Stimulated activated CD8-positive, alpha-beta memory T cell treated with anti-CD3 and anti-CD28 coated beads, Interleukin-7, amount 100 ng/mL, for 24 hours (primary cell): ENCODE results near the gene EVL.
"Not testable (repeated sequence)": the region's sequence is repeated elsewhere in the genome, so short reads cannot be mapped to it uniquely, and the experiment has no call there.

Experiments
- DNase-seq: peaks from one replicate; pipeline ENCODE4 v3.0.0-alpha.2; 2020; ENCODE audit warnings: low read depth

The EVL gene

DNA sequence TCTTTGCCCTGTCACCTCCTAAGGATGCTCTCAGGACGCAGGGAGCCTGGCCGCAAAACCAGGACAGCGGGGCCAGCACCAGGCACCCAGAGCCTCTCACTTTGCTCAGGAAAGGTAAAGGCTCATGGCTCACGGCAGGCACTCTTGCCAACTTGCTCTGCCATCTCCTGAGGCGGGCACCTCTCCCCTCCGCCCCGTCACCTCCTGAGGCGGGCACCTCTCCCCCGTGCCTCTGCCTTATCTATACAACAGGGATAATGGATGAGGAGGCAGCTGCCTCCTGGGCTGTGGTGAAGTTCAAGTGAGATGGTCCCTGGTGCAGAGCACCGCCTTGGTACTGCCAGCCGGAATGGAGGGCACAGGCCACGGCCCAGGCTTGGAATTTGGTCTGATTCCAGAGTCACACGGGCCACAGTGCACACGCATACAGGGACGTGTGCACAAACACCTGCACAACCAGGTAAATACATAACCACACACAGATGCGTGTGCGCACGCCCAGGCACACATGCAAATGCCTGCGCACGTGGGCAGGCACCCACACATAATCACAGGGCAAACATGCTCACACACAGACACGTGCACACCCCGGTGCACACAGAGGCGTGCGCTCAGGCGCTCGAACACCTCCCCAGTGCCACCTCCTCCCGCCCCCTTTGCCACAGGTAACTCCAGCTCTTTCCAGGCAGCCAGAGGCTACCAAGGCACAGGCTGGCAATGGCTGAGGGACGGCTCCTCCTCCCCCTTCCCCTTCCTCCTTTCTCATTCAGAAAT, 82.7 kb downstream of the EVL start:
- no peak for DNase-seq

DNA sequence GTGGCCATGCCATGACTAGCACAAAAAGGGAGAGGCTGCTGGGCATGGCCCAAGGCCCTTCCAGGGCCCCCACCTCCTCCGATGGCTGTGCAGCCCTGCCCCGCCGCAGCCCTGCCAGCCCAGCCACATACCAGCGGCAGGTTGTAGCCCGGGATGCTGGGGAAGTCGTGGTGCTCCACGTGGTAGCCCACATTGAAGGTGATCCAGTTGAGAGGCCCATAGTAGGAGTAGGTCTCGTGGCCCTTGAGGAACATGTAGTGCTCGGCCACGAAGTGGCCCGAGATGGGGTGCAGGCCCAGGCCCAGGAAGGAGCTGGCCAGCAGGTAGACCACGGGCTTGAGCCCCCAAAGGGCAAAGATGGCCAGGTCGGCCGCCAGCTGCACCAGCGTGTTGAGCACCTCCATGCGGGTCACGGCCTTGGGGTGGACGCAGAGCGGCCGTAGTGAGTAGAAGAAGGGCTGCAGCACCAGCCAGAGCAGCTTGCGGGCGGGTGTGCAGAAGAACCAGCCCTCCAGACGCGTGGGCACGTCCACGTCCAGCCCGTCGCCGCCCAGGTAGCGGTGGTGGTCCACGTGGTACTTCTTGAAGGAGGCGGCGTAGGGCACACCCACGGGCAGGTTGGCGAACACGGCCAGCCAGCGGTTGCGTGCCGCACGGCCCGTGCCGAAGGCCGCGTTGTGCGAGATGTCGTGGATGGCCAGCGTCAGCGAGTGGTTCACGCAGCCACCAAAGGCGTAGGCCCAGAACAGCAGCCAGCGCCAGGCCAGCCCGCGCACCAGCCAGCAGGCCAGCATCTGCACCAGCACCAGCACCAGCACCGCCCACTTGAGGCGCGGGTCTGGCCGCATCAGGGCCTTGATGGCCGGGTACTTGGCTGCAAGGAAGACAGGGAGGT, 83.9 kb downstream of the EVL start:
- DNase-seq = no peak

DNA sequence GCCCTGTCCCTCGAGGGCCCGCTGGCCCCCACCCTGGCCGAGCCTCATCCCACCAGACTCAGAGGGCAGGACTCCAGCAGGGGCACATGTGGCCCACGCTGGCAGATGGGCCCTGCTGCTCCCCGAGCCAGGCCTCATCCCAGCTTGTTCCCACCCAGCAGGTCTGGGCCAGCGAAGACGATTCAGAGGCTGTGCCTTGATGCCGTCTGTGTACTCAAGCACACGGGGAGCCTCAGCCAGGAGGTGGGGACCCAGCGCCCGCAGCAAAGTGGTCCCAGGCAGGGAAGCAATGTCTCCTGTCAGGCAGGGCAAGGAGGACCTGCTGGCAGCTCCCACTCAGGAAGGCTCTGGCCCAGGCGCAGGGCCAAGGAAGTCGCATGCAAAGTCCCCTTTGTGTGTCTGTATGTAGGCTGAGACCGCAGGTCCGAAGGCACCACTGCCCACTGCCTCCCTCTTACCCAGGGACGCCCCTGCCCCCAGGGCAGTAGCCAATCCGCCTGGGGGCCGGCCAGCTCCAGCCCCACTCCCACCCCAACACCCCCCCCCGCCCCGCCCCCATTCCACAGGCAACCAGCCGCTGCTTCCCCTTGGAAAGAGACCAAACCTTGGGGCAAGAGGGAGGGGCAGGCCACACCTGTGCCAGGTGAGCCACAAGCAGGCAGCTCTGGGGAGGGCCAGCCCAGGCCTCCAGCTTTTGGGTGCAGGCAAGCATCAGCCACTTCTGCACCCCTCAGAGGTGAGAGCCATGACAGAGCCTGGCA, 84.8 kb downstream of the EVL start:
- no peak for DNase-seq

DNA sequence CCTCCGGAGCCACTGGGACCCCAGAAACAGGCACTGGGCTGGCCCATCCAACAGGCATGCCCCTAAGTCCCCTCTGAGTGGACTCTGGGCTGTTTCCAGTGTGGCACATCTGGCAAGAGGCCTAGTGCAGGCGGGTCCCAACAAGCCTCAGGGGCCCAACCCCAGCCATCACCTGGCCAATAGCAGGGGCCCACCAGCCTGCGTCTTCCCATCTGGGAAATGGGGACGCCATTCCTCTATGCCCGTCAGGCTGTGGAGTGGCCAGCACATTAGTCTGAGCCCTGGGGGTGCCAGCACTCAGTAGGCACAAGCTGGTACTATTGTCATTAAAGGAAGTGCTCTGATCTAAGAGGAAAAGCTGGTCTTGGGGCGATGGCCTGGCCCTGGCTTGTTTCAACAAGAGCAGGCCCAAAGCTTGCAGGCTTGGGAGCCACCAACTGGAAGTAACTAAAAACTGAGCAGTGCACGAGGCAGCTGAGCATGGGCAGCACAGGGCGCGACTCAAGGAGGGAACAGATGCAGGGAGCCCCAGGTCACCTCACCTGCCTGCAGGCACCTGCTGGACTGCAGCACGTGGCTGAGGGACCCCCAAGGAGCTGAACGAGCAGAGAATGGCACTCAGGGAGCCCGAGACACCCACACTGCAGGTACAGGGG, 85.8 kb downstream of the EVL start:
- no peak for DNase-seq

DNA sequence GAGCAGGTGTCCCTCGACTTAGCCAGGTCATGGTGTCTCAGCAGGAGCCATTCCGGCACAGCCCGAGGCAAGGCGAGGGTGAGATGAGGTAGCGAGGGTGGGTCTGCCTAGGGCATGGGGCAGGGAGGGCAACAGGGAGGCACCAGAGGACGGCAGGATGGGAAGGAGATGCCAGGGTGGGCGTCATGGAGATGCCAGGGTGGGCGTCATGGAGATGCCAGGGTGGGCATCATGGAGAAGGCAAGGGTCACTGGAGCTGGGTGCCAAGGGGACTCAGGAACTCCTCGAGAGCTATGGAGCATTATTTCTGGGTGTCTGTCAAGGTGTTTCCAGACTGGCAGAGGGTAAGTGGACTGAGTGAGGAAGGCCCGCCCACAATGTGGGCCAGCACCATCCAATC, 86.9 kb downstream of the EVL start:
- DNase-seq = no peak

DNA sequence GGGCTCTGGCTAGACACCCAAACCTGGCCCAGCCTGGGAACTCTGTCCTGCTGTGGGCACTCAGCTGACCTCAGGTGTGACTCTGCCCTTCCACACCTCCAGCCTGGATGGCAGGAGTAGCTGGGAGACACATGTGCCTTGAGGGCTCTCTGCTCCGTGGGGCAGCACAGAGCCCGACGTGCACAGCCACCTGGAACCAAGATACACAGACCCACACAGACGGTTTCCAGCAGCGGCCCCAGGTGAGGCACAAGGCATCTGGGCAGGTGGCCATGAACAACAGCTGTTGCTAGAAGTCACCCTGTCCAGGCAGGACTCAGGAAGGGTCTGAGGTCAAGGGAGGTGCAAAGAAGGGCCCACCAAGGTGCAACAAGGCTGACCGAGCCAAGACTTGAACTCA, 88.3 kb downstream of the EVL start:
- DNase-seq = no peak

DNA sequence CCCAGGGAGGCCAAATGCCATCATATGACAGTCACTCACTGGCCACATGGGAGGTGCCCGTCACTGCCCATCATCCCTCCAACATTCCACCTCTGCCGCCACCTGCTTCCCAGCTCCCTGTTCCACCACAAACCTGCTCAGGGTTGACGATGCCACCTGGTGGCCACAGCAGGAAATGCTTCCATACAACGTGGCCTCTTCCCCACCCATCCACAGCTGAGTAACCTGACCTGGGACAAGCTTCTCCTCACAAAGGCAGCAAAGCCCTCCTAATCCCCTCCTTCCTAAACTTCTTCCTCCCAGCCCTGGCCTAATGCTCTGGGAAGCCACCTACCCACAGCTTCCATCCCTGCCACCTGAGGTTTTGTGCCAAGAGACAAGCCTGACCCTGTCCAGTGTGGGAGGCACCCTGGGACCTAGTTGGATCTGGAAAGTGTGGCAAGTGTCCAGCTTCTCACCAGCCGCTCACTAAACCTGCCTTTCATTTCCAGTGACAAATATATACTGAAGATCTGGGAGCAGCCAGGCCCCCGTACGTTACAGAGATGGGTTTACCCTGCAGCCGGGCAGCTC, 89.9 kb downstream of the EVL start:
- no peak for DNase-seq

DNA sequence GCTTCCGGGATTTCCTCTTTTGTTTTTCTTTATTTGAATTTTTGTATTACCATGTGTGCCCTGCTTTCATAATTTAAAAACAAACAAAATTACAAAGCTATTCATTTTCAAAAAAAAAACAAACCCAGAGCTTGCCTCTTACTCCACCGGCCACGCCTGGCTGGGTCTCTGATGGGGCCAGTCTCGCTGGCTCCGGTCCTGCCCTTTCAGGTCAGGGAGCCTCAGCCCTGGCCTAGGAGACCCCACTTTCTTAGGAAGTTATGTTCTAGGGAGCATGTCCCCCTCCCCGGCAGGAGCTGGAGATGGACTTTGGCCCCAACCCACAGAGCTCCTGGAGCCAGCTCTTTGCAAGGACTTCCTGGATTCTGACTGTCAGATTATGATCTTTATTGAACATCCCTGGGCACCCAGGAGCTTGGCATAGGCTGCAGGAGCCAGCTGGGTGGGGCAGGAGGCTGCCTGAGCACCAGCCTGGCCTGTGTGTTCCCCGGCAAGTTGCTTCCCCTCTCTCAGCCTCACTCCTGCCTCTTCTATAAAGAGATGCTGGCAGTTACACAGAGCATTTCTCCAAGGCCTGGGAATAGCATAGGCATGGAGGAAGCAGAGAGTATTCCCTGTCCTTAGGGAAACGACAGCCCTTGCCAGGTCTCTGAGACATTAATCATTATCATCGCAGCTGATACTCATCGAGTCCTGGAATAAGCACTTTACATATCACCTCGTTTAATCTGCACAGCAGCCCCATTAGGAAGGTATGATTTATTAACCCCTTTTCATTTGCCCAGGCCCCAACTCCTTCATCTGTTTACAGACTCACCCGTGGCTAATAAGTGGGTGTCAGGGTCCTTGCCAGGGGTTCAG, 90.8 kb downstream of the EVL start:
- DNase-seq = no peak

DNA sequence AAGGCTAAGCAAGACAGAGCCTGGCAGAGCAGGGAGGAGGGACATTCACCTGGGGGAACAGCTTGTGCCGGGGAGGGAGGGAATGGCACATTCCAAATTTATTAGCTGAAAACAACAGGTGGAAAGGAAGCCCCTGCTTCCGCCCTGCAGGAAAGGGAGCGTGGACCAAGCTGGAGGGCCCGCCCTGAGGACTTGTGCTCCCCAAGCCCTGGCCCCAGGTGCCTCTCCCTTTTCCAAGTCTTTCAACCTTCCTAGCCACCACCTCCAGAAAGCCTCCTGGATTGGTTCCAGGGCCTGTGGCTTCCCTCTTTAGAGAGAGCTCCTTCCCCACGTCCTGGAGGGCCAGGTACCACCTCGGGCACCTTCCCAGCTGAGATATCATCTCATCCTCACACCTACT, 91.6 kb downstream of the EVL start:
- DNase-seq = no peak

DNA sequence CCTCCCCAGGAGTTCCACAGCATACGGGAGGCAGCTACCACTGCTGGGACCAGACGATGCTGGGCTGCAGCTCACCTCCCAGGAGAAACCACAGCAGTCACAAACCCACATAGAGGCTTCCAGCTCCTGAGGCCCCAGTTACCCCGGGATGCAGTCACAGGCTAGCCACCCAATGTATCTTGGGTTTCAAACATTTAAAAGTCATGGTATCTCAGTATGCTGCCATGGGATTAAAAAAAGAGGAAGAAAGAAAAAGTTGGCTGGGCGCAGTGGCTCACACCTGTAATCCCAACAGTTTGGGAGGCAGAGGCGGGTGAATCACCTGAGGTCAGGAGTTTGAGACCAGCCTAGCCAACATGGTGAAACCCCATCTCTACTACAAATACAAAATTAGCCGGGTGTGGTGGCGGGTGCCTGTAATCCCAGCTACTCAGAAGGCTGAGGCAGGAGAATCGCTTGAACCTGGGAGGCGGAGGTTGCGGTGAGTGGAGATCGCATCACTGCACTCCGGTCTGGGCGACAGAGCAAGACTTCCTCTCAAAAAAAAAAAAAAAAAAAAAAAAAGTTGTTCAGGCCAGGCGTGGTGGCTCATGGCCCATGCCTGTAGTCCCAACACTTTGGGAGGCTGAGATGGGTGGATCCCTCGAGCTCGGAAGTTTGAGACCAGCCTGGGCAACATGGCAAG, 92.5 kb downstream of the EVL start:
- DNase-seq = not testable (repeated sequence)

DNA sequence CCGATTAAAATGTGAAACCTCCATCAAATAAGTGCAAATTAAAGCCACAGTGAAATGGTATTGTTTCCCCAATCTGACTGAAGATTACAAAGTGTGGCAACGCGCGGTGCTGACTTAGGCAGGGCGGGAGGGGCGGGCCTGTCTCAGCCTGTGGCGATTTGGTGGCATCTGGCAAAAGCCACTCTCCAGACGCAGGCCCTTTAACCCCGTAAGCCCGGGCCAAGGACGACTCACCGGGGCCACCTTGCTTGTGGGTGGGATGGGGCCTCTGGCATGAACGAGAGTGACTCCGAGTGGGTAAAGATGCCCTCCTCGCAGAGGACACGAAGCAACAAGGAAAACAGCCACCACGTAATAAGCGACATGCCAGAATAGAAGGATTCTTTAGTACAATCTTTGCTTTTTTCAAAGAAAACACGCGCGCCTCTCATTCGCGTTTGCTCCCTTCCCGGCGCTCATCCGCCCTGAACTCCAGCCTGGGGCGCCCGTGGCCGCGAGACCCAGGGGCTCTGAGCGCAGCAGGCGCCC, 93.4 kb downstream of the EVL start:
- no peak for DNase-seq

DNA sequence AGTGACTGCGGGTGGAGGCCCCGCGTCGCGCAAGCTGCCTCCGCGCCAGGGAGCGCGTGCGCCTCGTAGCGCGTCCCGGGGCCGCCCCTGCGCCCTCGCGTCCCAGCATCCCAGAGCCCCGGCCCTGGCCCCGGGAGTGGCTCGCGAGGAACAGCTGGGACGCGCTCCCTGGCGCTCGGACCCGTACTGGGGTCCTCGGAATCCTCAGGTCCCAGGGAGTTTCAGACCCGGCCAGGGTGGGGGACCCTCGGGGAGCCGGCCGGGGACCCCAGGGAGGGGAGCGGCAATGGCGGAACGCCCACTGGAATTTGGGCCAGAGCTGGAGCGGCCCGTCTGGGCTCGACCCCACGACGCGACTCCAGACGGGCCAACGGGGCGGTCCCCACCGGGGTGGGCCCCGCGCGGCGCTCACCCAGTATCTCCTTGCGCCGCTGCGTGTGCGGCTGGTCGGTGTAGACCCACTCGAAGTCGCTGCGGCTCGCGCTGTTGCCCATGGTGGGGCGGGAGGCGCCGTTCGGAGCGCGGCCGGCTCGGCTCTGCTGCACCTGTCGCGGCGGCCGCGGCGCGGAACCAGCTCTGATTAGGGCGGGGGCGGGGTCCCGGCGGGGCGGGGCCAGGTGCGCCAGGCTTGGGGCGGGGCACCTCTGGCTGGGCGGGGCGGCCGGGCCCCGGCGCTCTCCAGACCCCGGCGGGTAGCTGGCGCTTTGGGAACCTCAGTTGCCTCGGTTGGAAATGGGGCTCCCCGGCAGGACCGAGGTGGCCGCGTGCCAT, 94.1 kb downstream of the EVL start, which contains the start of gene DEGS2:
Gene DEGS2, minus strand, starts transcription at position 552 of the 771 bp plus-strand sequence. Its CDS starts 58 bp downstream, at position 494.
- peak; percentile 31 for DNase-seq

DNA sequence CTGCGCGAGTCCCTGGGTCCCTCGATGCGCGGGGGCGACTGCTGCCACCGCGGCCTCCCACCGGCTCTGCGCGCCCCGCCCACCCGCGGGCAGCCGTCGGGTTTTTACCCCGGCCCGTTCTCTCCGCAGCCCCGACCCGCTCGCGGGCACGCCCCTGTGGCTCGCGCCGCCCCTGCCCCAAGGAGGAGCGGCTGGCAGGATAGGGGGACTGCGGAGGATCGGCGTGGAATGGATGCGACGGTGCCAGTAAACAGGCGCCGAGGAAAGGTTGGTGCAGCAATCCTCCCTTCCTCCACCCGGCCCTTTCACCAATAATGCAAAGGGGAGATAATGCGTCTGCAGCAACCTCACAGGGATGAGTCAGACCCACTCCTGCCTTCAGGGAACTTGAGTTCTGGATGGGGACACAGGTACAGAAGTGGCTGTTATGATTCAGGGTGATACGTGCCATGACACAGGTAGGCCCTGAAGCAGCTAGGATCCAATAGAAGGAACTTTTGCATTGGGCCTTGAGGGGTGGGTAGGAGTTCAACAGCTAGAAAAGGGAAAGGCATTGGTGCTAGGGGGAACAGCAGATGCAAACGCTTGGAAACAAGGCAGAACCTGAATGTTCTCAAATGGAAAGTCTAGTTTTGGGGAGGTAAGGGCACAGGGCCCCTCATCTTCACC, 94.8 kb downstream of the EVL start:
- no peak for DNase-seq

DNA sequence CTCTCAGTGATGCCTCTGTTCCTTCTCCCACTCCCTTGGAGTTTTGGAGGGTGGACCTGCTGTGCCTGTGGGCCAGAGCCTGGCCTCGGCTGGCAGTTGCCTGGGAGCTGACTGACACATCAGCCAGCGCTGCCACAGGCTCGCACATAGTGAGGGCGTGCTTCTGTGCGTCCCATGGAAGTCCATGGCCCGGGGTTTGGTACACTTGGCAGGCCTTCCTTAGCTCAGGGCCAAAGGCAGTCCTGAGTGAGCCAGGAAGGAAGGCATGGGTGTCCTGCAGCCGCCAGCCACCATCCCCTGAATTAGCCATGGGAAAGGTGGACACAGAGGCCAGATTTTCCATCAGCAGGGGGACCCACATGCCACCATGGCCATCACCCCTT, 95.3 kb downstream of the EVL start:
- DNase-seq = no peak

DNA sequence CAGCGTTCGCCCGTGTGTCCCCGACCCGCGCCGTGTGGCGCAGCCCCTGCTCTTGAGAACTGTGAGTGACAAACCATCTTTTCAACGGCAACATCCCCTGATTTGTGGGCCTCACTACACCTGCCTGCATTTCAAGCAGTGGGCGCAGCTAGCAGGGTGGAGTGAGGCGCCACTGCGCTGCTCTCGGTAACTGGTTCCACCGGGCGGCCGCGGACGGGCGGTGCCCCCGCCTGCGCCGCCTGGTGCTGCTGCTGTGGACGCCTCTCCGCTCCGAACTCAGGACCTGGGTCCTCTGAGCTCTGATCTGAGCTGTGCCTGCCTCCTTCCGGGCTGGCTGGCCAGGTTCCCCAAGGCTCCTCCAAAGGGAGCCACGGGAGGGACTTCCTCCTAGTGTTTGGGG, 100.2 kb downstream of the EVL start:
- DNase-seq = no peak

DNA sequence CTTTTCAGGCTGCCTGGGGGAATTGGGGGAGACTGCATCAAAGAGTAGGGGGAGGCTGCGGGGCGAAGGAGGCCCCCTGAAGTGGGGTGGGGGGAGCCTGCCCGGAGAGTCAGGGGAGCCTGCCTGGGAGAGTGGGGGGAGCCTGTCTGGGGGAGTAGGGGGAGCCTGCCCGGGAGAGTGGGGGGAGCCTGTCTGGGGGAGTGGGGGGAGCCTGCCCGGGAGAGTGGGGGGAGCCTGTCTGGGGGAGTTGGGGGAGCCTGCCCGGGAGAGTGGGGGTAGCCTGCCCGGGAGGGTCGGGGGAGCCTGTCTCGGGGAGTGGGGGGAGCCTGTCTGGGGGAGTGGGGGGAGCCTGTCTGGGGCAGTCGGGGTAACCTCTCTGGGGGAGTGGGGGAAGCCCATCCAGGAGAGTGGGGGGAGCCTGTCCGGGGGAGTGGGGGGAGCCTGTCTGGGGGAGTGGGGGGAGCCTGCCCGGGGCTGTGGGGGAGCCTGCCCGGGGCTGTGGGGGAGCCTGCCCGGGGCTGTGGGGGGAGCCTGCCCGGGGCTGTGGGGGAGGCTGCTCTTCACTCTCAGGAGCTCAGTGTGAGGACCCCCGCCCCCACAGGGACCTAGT, 100.7 kb downstream of the EVL start:
- no peak for DNase-seq

DNA sequence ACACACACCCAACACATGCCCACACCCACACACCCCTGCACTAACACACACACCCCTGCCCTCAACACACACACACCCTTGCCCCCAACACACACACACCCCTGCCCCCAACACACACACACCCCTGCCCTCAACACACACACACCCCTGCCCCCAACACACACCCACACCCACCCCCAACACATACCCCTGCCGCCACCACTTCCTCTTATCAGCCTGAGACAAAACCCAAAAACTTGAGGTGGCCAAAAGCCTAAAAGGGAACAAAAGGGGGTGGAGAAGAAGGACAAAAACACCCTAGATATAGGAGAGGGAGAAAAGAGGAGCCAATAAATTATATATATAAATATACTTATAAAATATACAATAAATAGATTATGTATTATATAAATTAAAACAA, 103.3 kb downstream of the EVL start:
- DNase-seq = no peak

DNA sequence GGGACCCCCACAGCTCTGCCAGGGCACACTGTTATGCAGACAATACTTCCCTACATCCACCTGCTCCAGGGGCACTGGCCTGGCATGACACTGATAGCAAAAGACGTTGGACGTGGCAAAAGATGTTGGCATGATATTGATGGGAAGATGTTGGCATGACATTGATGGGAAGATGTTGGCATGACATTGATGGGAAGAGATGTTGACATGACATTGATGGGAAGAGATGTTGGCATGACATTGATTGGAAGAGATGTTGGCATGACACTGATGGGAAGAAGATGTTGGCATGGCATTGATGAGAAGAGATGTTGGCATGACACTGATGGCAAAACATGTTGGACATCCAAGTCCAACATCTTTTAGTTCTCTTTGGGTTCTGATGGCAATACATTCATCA, 105.7 kb downstream of the EVL start:
- no peak for DNase-seq
